ENCODE measurements around the gene ZNF76. TPM values are rescaled to one million over a fixed set of nuclear protein-coding genes. Genes with fewer than 3 reads are reported as not detected.

The ZNF76 gene
- total and polyA plus RNA-seq, 2 of the 8 experiments (the other 6 are each of a cell fraction or from before 2014, with no cell fraction given) = 17.9 to 23.9 TPM

GRCh38 chr6:35264550-35265274, 5.2 kb downstream of the ZNF76 start (continued):
- TF ChIP-seq HDAC2 (IDR thresholded peaks at IDR 0.05; ENCODE audit: borderline replicate concordance in 1 of 2, low read depth in 2 of 2, low read length in 2 of 2) (no peak), RBBP5 (IDR thresholded peaks at IDR 0.05; ENCODE audit: borderline replicate concordance, low read depth, low read length) (no peak), ATF2 (IDR thresholded peaks at IDR 0.05; ENCODE audit: low read length) (no peak), POLR2AphosphoS5 (IDR thresholded peaks at IDR 0.05; ENCODE audit: low read depth, low read length) (no peak), SIX5 (IDR thresholded peaks at IDR 0.05; ENCODE audit: low read depth, low read length) (no peak)
- TF ChIP-seq, protein P1, sequence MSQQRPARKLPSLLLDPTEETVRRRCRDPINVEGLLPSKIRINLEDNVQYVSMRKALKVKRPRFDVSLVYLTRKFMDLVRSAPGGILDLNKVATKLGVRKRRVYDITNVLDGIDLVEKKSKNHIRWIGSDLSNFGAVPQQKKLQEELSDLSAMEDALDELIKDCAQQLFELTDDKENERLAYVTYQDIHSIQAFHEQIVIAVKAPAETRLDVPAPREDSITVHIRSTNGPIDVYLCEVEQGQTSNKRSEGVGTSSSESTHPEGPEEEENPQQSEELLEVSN (IDR thresholded peaks at IDR 0.05) = no peak
